Amygdala (tissue), 56 donors: ENCODE measurements around the gene TERT.
"Not testable (repeated sequence)": the region's sequence is repeated elsewhere in the genome, so short reads cannot be mapped to it uniquely, and the experiment has no call there.

ENCODE experiments used
- DNase-seq, 56 donors: peaks; one replicate each; lab custom pipeline; 2025; lab: John Stamatoyannopoulos, UW

Gene TERT

GRCh38 chr5:1331861-1332405 lies 37.1 kb upstream of the TERT start:
- DNase-seq: no peak

- no peak for DNase-seq
Measured at GRCh38 chr5:1330847-1331831, 36.3 kb upstream of the TERT start.

GRCh38 chr5:1330146-1330846 lies 35.4 kb upstream of the TERT start:
- no peak for DNase-seq

DNA sequence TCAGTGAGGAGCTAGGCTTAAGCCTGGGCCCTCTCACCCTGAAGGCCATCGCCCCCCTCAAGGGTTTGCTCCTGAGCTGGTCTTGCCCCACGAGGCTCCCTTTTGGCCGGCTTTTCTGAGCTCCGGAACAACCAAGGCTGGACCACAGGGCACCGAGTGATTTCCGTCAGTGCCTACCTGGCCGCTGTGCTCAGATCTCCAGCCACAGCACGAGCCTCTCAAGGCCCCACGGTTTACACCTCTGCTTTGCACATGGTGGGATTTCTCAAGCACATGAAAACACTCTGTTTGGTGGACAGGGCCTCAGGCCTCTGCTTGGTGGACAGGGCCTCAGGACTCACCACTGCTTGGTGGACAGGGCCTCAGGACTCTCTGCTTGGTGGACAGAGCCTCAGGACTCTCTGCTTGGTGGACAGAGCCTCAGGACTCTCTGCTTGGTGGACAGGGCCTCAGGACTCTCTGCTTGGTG lies 34.3 kb upstream of the TERT start:
- DNase-seq: no peak

DNA sequence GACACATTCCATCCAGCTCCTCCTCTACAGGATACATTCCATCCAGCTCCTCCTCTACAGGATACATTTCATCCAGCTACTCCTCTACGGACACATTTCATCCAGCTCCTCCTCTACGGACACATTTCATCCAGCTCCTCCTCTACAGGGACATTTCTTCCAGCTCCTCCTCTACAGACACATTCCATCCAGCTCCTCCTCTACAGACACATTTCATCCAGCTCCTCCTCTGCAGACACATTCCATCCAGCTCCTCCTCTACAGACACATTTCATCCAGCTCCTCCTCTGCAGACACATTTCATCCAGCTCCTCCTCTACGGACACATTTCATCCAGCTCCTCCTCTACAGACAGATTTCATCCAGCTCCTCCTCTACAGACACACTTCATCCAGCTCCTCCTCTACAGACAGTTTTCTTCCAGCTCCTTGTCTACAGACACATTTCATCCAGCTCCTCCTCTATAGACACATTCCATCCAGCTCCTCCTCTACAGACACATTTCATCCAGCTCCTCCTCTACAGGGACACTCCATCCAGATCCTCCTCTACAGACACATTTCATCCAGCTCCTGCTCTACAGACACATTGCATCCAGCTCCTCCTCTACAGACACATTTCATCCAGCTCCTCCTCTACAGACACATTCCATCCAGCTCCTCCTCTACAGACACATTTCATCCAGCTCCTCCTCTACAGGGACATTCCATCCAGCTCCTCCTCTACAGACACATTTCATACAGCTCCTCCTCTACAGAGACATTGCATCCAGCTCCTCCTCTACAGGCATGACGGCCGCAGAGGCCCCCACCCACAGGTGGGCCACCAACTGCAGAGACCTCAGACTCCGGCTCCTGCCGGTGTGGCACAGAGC lies 33.6 kb upstream of the TERT start:
- DNase-seq: not testable (repeated sequence)

DNA sequence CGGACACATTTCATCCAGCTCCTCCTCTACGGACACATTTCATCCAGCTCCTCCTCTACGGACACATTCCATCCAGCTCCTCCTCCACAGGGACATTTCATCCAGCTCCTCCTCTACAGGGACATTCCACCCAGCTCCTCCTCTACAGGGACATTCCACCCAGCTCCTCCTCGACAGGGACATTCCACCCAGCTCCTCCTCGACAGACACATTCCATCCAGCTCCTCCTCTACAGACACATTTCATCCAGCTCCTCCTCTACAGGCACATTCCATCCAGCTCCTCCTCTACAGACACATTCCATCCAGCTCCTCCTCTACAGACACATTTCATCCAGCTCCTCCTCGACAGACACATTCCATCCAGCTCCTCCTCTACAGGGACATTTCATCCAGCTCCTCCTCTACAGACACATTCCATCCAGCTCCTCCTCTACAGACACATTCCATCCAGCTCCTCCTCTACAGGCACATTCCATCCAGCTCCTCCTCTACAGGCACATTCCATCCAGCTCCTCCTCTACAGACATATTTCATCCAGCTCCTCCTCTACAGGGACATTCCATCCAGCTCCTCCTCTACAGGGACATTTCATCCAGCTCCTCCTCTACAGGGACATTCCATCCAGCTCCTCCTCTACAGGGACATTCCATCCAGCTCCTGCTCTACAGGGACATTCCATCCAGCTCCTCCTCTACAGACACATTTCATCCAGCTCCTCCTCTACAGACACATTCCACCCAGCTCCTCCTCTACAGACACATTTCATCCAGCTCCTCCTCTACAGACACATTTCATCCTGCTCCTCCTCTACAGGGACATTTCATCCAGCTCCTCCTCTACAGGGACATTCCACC lies 32.3 kb upstream of the TERT start:
- DNase-seq: not testable (repeated sequence)

DNA sequence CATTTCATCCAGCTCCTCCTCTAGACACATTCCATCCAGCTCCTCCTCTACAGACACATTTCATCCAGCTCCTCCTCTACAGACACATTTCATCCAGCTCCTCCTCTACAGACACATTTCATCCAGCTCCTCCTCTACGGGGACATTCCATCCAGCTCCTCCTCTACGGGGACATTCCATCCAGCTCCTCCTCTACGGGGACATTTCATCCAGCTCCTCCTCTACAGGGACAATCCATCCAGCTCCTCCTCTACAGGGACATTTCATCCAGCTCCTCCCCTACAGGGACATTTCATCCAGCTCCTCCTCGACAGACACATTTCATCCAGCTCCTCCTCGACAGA lies 31.6 kb upstream of the TERT start:
- DNase-seq: not testable (repeated sequence)

GRCh38 chr5:1325870-1326531 lies 31.1 kb upstream of the TERT start:
- no peak for DNase-seq

GRCh38 chr5:1325191-1325741 lies 30.4 kb upstream of the TERT start:
- no peak for DNase-seq

- DNase-seq: no peak
Measured at GRCh38 chr5:1324719-1325190, 29.9 kb upstream of the TERT start.

DNA sequence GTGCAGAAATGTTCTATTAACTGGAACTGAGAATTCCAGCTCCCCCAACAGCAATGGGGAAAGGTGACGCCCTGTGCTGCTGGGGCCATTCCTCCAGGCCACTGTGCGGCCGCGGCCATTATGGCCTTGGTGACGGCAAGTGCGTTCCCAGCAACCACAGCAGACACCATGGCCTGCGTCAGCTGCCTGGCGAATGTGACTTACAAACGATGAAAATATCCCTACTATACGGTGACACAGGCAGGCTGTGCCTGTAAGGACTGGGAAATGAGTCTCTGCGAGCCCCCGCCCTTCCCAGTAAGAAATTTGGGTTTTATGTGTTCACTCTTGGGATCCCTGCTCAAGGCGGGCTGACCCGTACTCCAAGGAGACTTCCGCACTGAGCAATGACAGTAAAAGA lies 29.4 kb upstream of the TERT start:
- no peak for DNase-seq

DNA sequence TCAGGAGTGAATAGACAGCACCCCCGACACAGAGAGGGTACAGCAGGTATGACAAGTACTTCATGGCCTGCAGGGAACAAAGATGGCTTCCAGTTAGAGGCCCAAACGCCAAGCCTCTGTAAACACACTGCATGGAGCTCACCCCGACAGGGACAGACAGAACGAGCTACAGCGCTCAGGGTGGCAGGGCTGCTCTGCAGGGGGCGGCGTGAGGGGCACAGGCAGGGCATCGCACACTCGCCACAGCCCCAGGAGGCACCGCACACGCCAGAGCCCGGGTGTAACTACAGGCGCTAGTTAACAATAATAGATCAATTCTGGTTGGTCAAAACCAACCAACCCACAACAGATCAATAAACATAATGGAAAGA lies 28.9 kb upstream of the TERT start:
- DNase-seq: no peak

- DNase-seq: no peak
Measured at GRCh38 chr5:1322955-1323802, 28.3 kb upstream of the TERT start.

DNA sequence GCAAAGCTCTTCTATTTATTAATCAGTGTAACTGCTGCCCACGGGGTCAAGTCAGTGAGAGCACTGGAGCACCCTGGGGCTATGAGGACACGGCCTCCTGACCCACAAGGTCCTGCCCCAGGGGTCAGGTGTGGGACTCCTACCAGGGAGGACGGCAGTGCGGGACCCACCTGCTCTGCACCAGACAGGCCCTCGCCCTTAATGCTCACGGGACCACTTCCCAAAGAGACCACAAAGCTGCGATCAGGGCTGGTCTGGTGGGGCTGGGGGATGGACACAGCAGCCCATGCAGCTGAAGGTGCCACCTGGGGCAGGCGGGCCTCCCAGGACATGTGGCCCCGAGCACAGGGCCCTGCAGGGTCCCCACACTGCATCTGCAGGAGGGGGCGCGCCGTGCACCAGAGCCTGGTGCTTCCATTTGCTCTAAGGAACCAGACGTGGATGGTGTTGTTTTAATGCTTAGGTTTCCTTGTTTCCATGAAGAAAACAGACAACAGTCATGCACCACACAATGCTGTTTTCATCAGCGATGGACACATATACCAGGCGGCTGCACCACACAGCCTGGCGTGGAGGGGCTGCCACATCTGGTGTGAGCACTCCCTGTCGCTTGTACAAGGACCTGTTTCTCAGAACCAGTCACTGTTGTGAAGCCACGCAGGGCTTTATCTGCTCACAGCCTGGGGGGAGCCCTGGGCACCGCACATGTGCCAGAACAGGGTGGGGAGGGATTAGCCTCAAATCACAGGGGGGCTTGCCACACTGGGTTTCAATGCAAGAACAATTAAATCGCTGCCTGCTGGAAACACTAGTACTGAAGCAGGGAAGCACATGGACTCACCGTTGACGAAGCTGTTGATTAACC lies 27.4 kb upstream of the TERT start:
- DNase-seq: no peak

DNA sequence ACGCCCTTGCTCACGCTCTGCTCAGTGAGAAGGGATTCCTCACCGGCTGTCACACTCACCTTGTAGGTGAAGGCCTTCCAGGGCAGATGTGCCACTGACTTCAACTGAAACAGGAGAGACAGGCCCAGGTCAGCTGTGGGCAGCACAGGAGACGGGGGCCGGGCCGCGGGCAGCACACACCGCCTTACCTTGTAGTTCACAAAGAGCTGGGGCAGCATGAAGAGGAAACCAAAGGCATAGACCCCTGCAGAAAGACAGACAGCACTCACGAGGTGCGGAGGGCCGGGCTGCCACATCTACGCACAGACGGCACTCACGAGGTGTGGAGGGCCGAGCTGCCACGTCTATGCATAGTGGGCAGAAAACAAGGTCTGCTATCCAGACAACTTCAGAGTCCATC lies 26.7 kb upstream of the TERT start:
- no peak for DNase-seq
